Central memory CD4-positive, alpha-beta T cell (primary cell): ENCODE measurements around the gene ADAM30.

Experiments used
- DNase-seq: peaks from one replicate; pipeline ENCODE4 v3.0.0; 2022

ADAM30 gene

GRCh38 chr1:119906927-119907652, 10.8 kb upstream of the ADAM30 start:
- no peak for DNase-seq

- DNase-seq = no peak
Measured at GRCh38 chr1:119903443-119903835, 7.1 kb upstream of the ADAM30 start.

GRCh38 chr1:119902775-119903442, 6.6 kb upstream of the ADAM30 start:
- no peak for DNase-seq

GRCh38 chr1:119898981-119899720, 2.8 kb upstream of the ADAM30 start:
- DNase-seq = no peak

GRCh38 chr1:119898530-119898929, 2.2 kb upstream of the ADAM30 start:
- no peak for DNase-seq

- no peak for DNase-seq
Measured at GRCh38 chr1:119895102-119895501, 1.2 kb downstream of the ADAM30 start.

- DNase-seq = no peak
Measured at GRCh38 chr1:119893827-119894700, 2.3 kb downstream of the ADAM30 start.

DNA sequence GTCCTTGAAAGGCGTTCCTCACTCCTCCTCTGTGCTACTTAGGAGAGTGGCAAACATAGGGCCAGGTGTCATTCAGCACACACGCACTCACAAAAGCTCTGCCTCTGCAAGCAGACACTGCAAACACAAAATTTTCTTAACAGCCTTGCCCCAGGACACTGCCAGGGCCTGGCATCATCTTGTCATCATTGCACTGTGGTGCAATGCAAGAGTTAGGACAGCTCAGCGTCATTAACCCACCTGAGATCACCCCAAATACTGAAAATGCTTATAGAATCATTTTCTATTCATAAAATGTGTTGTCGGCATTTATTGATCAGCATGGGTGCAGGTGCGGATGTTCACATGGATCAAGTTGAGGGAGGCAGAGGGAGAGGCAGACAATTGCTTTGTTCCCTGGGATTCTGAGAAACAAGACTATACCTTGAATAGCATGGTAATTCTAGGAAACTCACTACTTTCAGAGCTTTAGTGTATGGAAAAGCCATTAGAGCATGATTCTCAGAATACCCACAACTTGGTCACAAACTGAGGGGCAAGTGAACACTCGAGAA, 3.0 kb downstream of the ADAM30 start:
- DNase-seq = no peak

- DNase-seq = no peak
Measured at GRCh38 chr1:119891386-119891785, 4.9 kb downstream of the ADAM30 start.

GRCh38 chr1:119888476-119888875, 7.8 kb downstream of the ADAM30 start:
- no peak for DNase-seq

DNA sequence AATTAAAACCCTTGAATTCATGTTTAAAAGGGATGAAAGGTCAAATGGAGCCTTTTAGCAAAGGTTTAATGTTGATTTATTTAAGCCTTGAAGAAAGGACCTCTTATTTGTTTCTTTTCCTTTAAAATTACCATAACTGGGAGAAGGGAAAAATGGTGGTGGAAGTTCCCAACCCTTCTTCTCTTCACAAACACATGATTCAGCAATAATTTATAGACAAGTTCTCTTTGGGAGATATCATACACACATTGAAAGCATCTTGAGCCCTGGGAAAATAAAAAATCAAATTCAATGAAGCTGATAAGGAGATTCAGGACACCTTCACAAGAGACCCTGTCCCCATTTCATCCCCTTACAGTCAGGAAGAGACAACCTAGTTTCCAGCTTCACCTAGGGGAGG, 8.9 kb downstream of the ADAM30 start:
- DNase-seq = no peak

DNA sequence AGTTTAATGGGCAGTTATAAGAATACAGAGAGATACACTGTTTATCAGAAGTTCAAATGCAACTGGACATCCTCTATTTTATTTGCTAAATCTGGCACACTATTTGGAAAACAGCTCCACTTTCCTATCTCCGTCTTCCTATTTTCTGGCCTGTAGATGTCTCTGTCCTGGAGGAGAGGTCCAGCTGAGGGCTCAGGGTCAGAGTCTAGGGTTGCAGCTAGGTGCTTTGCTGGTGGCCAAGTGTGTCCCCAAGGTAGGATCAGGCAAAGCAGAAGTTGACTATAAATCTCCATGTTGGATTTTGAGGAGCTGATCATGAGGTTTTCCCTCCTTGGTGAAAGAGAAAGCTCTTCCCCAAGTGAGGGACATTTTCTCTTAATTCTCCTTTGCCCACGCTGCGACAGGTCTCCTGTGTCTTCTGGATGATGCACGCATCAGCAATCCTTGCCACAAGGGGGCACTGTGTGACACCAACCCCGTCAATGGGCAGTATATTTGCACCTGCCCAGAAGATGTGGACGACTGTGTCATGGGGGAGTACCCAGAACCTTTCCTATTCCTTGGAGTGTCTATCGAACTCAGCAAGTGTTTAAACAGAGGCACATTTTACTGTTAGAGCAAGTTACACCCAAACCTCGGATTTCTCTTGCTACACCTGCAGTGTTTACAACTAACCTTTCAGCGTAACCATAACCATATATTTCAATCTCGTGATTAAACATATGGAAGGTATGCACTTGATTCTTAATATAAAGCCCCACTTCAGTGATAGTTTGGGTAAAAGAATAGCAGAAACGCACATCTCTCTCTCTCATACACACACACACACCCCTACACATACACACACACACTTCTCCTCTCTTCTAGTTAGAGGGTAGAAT, 10.2 kb downstream of the ADAM30 start:
- peak; percentile 31 for DNase-seq

- no peak for DNase-seq
Measured at GRCh38 chr1:119884711-119885110, 11.6 kb downstream of the ADAM30 start.

DNA sequence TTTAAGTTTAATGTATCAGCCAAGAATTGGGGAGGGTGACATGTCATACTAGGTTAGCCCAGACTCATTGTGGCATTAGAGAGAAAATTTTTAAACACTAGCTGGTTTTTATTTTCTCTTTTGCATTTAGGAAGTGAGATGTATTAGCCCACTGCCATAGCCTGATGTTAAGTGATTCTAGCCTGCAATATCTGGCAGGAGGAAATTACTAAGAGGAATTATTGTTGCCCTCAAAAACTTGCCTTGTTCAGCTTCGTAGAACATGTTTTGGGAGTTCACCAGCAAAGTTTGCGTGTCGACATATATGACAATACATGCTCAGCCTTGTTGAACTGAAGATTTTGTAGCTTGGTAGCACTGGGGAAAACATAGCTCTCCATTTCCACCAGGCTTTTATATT, 12.5 kb downstream of the ADAM30 start:
- no peak for DNase-seq

DNA sequence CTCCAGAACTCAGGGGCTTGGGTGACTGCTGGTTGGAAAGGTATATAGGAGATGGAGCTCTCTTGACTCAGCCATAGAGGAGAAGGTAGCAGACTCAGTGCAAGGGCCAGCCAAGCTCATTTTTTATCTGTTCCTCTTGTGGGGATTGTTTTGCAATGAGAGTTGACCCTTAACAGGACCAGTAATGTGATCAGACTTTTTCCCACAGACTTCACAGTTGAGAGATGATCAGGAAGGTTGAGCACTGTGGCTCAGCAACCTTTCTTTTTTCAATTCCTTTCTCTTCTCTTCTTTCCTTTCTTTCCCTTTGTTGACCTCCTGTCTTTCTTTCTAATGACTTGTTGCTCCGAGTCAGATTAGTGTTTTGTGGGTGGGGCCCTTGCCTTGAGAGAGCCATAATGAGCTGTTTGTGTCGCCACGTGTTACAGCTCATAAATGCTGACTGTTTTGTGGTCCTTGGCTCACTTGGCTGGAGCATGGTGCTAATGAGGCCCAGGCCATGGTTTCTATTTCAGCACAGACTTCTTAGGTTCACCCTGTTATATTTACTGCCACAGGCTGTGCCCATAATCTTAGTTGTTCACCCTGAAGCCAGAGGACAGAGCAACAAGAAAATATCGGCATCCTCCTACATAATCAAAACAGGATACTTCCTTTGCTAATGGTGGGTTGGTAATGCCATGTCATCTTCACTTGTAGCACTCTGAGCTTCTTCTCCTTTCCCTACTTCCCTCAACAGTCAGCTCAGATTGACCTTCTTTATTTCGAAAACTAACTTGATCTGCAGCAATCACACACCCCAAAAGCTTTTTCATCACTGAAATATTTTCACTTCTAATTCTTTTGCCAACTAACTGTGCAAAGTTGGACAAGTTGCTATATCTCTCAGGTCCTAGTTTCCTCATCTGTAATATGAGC, 13.9 kb downstream of the ADAM30 start:
- DNase-seq = no peak

GRCh38 chr1:119879510-119880434, 16.5 kb downstream of the ADAM30 start:
- no peak for DNase-seq

DNA sequence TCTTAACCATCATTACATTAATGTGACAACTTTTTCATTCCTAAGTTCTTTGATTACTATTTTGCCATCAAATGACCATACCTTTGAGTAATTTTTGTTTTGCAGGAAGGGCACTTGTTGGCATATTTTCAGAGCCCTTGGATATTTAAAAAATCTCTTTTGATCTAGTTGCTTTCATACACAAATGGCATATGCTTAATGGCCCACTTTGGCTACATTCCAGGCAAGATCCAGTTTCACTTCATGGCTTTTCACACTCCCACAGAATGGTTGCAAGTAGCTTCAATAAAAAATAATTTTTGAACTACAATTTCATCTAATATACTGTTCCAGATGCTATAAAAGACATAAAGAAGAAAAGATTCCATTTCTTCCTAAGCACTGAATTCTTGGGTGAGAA, 18.1 kb downstream of the ADAM30 start:
- no peak for DNase-seq

GRCh38 chr1:119874186-119874585, 22.1 kb downstream of the ADAM30 start:
- DNase-seq = no peak
